Stomach (tissue), 4 donors: ENCODE measurements around the gene GABRD.

Source experiments
- EP300 ChIP-seq: sonication (generic); formaldehyde crosslinking; IDR thresholded peaks from one replicate; pipeline ENCODE4 v1.6.1; 2017; ENCODE audit warnings: antibody characterized with exemption
- POLR2A ChIP-seq, 4 donors: fragments of 450-650 bp; IDR thresholded peaks; one replicate each; pipeline ENCODE4 v1.6.1; 2016; ENCODE audit warnings: antibody characterized with exemption in 4 of 4, control low read depth in 2 of 4, mild to moderate bottlenecking in 1 of 4, moderate library complexity in 1 of 4

DNA sequence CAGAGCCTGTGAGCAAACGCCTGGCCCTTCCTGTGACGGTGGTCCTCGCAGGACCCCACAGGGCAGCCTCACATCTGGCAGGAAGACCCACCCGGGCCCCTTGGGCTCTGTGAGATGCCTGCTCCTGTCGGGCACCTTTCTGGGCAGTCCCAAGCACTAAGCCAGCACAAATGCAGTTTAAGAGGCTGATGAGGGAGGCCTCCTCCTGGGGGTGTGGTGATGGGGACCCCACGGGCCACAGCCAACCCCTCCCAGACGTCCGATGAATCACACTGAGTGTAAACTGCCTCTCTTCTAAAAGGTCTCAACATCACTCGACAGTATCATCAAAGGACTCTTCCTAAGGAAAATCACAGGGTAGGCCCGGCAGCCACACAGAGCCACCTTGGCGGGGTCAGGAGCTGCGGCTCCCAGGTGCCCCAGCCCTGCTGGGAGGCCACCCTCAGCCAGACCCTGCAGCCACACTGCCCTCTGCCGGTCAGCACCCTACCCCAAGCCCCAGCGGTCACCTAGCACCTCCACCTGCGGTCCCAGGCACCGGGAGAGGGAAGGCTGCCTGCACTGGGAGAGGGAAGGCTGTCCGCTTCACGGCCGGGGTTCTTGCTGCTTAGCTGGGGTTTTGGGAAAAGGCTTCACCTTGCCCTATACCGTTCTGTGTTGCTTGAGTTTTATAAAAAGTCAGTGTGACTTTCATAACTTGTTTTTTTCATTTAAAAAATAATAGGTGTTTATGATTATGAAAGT lies 27.2 kb downstream of the GABRD start:
- TF ChIP-seq POLR2A (IDR thresholded peaks at IDR 0.05): no peak
- no peak for TF ChIP-seq EP300
